ENCODE measurements around the gene RPS6KC1.
A peak's percentile ranks its signal among the peaks of the same experiment; 100 is the strongest.
"Not testable (repeated sequence)": the region's sequence is repeated elsewhere in the genome, so short reads cannot be mapped to it uniquely, and the experiment has no call there.

RPS6KC1 gene

GRCh38 chr1:213051127-213051880, at the start of gene RPS6KC1:
Gene RPS6KC1 (plus strand): TSS chr1:213051241. CDS start chr1:213051405, 164 bp downstream.
- DNase-seq: peak; percentile 74

DNA sequence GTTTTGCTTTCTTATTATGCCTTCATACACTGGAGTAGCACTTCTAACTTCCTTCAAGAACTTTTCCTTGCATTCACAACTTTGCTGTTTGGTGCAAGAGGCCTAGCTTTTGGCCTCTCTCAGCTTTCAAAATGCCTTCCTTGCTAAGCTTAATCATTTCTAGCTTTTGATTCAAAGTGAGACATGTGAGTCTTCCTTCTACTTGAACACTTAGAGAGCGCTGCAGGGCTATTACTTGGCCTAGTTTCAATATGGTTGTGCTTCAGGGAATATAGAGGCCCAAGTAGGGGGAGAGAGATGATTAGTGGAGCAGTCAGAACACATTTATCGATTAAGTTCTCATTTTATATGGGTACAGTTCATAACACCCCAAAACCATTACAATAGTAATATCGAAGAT, 47.8 kb upstream of the RPS6KC1 start:
- DNase-seq: no peak

DNA sequence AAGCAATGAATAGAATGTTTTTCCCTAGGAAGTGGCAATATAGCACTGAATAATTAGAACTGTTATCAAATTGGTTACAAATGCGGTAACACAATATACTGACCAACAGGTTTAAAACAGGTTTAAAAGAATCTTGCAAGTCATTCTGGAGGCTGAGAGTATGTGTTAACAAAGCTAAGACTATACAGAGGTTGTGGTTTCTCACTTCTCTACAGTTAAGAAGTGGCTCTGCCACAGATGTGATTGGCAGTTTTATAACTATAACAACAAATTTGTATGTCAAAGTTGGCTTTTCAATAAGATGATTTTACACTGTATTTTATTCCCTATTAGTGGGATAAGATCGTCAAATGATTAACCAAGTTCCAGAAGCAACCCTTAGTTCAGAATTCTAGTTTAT, 42.5 kb upstream of the RPS6KC1 start:
- no peak for DNase-seq

- DNase-seq: no peak
These were observed 36.4 kb upstream of the RPS6KC1 start for GRCh38 chr1:213014642-213015041.

DNA sequence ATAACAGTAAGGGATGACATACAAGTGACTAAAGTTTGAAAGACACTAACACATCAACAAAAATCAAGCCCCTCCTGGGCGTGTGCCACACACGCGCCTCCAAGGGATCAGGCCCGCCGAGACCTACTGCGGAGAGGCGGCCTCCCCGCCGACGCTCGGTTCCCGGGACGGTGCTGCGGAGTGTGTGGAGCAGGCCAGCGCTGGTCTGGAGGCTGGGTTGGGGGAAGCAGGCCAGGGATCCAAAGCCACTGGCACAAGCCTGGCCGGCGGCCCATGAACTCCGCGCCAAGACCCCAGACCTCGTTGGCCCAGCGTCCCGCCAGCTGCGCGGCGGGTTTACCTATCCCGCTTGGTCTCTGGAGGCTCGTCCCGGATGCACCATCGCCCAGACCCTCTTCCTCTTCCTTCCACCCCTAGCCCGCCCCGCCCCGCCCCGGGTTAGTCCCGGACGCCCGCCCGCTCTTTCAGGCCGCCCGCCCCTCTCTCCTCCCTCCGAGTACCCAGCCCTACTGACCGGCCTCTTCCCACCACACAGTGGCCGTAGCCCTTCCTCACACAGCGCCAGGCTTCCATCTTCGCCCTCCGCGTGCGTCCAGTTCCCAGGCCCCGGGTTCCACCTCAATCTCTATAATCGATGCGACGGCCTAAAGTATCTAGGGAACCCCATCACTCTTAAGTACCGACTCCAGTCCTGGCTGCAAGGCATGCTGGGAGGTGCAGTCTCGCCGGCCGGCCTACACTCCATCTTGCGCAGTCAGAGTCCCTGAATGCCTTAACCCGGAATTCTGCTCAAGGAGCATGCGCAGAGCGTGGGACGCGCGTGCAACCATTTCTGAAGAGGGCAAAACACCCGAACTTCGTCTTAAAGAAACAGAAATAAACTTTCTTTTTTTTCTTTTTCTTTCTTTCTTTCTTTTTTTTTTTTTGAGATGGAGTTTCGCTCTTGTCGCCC, 35.7 kb upstream of the RPS6KC1 start, which contains the start of gene ANGEL2:
Gene ANGEL2, minus strand, starts transcription at position 769 of the 952 bp plus-strand sequence. Its CDS starts 196 bp downstream, at position 573.
- peak; percentile 95 for DNase-seq

DNA sequence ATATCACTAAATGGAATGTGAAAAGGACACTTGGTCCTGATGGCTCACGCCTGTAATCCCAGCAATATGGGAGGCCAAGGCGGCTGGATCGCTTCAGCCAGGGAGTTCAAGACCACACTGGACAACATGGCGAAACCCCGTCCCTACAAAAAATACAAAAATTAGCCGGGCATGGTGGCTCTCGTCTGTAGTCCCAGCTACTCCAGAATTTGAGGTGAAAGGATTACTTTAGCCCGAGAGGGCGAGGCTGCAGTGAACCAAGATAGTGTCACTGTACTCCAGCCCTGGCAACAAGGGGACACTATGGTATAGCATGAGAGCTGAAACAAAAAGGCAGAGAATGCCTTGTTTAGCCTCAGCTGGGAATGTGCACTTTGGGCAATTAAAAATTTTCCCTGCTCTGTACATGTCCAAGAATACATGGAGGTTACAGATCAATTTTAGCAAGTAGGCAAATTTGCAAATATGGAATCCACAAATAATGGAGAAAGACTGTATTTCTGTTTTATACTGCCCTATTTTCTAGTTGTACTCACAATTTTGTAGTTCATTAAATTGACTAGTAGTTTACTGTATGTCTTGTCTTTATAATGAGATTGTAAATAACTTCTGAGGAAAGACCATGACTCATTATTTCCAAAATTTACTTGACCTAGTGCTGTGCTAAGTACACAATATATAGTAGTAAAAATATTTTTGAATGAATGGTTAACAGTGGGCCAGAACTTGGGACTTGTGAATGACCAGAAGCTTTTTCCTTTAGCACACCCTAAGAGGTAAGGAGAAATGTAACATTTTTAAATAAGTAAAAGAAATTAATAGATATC, 33.4 kb upstream of the RPS6KC1 start:
- no peak for DNase-seq

DNA sequence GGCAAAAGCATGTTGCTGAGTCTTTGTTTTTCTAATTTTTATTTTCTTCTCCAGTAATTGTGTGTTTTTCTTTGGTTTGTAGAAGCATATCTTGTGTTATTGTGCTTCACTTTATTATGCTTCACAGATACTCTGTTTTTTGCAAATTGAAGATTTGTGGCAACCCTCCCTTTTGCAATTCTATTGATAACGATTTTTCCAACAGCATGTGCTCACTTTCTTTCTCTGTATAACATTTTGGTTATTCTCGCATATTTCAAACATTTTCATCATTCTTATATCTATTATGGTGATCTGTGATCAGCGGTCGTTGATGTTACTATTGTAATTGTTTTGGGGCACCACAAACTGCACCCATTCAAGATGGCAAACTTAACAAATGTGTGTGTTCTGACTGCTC, 31.6 kb upstream of the RPS6KC1 start:
- DNase-seq: no peak

DNA sequence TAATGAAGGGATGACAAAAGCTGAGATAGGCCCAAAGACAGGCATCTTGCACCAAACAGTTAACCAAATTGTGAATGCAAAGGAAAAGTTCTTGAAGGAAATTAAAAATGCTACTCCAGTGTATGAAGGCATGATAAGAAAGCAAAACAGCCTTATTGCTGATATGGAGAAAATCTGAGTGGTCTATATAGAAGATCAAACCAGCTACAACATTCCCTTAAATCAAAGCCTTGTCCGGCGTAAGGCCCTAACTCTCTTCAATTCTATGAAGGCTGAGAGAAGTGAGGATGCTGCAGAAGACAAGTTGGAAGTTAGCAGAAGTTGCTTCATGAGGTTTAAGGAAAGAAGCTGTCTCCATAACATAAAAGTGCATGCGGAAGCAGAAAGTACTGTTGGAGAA, 31.0 kb upstream of the RPS6KC1 start:
- DNase-seq: no peak

DNA sequence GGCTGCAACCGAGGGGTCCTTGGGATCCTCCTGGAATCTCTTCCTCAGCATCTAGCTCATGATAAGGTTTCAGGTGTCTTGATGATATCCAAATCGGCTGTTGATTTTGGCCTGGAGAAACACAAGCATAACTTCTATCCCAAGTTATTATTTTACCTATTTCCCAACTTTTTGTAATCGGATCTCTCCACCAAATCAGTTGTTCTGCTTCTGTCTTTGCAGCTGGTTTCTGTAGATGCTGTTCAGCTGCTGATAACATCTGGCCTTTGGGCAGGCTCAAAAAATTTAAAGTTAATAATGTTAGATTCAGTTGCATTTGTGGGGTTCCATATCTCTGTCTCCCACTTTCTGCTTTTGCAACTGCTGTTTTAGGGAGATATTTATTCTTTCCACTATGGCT, 24.0 kb upstream of the RPS6KC1 start:
- DNase-seq: not testable (repeated sequence)

- no peak for DNase-seq
These were observed 18.4 kb upstream of the RPS6KC1 start for GRCh38 chr1:213032651-213033050.

DNA sequence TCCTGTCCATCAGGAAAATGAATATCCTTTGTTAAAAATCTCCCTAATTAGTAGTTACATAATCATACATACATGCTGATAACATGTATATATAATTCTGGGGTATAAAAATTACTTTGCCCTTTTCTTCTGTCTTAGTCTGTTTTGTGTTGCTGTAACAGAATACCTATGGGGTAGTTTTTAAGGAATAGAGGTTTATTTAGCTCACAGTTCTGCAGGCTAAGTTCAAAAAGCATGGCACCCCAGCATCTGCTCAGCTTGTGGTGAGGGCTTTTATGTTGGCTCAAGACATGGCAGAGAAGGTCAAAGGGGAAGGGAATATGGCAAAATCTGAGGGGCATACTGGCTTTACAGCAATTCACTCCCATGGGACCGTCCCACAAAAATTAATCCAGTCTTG, 16.3 kb upstream of the RPS6KC1 start:
- no peak for DNase-seq

- no peak for DNase-seq
These were observed 15.5 kb upstream of the RPS6KC1 start for GRCh38 chr1:213035573-213035972.

DNA sequence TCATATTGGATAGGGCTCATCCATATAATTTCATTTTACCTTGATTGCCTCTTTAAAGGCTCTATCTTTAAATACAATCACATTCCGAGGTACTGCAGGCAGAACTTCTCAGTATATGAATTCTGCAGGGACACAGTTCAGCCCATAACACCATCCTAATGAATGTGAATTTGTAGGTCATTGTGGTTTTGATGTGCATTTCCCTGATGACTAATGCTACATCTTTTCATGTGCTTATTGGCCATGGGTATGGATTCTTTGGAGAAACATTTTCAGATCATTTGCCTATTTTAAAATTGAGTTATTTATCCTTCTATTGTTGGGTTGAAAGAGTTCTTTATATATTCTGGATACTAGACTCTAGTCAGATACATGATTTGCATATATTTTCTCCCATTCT, 9.6 kb upstream of the RPS6KC1 start:
- DNase-seq: no peak

DNA sequence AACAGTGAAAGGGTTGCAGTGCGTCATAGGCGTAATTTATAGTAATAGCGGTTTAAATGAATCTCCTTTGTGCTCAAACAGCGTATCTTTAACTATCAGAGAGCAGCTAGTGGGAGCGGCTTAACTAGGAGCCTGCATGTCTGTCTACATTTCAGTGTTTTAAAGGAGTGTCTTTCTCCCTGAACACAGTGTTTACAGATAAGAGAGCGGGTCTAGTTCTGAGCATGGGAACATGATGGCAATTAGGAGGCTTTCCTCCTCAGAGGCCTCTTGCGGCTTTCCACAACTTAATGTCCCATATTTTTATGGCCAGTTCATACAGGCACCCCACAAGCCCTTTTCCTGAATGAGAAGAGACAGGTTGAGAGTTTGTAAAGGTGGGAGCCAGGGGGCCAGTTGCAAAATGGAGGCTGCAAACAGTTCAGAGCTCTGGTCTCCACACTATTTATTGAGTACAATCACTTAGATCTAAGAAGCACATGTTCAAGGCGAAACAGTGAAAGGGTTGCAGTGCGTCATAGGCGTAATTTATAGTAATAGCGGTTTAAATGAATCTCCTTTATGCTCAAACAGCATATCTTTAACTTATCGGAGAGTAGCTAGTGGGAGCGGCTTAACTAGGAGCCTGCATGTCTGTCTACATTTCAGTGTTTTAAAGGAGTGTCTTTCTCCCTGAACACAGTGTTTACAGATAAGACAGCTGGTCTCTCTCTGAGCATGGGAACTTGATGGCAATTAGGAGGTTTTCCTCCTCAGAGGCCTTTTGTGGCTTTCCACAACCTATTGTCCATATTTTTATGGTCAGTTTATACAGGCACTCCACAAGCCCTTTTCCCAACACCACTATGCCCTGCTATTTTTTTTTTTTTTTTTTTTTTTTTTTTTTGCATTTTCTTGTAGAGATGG, 5.5 kb upstream of the RPS6KC1 start:
- DNase-seq: not testable (repeated sequence)

- DNase-seq: no peak
These were observed 1.8 kb upstream of the RPS6KC1 start for GRCh38 chr1:213049232-213049631.

DNA sequence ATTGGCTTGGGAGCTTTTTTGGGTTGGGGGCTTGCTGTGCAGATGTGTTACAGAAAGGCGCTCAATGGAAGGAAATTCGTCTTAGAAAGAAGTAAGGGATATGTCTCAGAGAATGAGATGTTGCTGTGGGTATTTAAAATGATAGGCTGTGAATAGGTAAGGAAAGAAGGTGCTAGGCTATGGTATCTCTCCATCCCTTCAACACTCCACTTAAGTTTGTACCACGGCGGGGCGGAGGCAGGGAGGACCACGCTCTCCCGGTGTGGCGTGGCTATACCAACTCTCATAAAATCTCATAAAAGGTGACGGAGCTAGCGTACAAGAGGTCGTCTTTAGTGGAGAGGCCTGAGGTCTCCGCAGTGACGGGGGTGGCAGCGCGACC, 305 bp upstream of the RPS6KC1 start:
- DNase-seq: no peak

- no peak for DNase-seq
These were observed 801 bp downstream of the RPS6KC1 start for GRCh38 chr1:213051881-213052202.

DNA sequence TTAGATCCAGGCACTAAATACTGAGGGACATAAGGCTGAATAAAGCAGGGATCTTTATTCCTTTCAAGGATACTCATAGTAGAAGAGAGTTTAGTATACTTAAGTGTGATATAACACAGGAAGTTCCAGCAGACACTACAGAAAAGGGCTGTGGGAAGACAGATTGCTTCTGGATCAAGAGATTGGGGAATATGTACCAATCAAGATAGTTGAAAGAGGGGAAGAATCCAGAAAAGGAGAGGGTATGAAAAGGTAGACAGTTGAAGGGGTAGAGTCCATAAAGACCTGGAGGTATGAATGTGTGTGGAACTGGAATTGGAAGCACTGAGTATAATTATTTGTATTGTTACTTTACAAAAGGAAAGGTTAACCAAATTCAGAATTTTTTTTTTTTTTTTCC, 2.4 kb downstream of the RPS6KC1 start:
- no peak for DNase-seq

DNA sequence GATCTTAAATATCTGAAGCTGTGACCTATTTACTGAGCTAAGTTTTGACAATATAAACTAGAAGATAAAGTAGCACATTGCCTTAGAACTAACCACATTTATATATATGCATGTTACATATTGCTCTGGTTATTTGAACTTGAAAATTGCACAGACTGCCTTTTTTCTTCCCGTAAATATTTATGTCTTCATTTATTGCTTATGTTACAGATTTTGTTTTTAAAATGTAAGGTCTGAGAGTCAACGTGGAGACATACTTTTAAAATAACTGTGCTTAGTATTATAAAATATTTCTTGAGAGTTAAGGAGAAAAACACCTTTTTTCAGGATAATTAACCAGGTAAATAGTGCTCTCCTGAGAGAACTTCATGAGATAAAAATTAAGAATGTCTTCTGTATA, 3.1 kb downstream of the RPS6KC1 start:
- DNase-seq: no peak

DNA sequence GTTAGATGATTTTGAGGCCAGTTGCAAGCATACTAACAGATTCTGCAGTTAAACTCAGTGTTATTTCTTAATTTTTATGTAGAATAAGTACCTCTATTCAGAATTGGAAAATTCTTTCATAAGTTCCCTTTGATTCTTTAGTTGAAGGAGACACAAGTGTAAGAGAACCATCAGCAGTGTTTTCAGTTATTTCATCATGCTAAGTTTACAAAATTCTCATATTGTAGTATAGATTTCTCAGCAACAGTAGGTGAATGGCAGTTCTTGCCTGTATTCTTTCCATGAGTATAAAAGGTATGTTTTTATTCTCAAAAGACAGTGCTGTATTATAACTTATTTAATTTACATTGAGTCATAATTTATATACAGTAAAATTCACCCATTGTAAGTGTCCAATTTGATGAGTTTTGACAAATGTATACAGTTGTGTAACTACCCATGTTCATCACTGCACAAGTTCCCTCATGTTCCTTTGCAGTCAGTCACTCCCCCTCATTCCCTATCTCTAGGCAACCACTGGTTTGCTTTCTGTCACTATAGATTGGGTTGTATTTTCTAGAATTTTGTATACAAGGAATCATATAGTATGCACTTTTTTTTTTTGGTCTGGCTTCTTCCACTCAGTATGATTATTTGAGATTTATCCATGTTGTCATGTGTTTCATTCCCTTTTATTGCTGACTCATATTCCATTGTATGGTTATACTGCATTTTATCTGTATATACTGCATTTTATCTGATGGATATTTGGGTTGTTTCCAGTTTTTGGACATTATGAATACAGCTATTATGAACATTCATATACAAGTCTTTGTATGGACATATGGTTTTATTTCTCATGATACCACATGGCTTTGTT, 3.9 kb downstream of the RPS6KC1 start:
- DNase-seq: no peak

- DNase-seq: no peak
These were observed 4.7 kb downstream of the RPS6KC1 start for GRCh38 chr1:213055767-213056166.
